Progenitor cell of endocrine pancreas (in vitro differentiated cells): ENCODE data around the gene EIF2B5. TPM values are rescaled to one million over a fixed set of nuclear protein-coding genes. Genes with fewer than 3 reads are reported as not detected.

Source experiments
- DNase-seq: peaks from one replicate; pipeline ENCODE4 v3.0.0; 2021; ENCODE audit warnings: low spot score; ENCODE audit not compliant: unreplicated experiment
- H3K27ac Mint-ChIP-seq: 2 replicates; pipeline ENCODE4 v1.8.0; 2021; ENCODE audit warnings: mild to moderate bottlenecking, moderate library complexity, mixed read lengths
- H3K27me3 Mint-ChIP-seq: 2 replicates; pipeline ENCODE4 v1.8.0; 2021; ENCODE audit warnings: mixed read lengths
- H3K36me3 Mint-ChIP-seq: 2 replicates; pipeline ENCODE4 v1.8.0; 2022; ENCODE audit warnings: mixed read lengths; ENCODE audit not compliant: insufficient read depth
- H3K4me1 Mint-ChIP-seq: 2 replicates; pipeline ENCODE4 v1.8.0; 2021; ENCODE audit warnings: low read depth, mixed read lengths
- H3K4me3 Mint-ChIP-seq: 2 replicates; pipeline ENCODE4 v1.8.0; 2021; ENCODE audit warnings: low read depth, mild to moderate bottlenecking, moderate library complexity, mixed read lengths
- H3K9me3 Mint-ChIP-seq: 2 replicates; pipeline ENCODE4 v1.8.0; 2021; ENCODE audit warnings: low read depth, mixed read lengths
- CTCF ChIP-seq: fragments of 200-600 bp; sonication (generic); IDR thresholded peaks from one replicate; pipeline ENCODE4 v1.5.0; 2021; ENCODE audit warnings: antibody characterized with exemption, mild to moderate bottlenecking; ENCODE audit not compliant: unreplicated experiment
- total RNA-seq: library from RNA; stranded (reverse); gene quantifications from 2 replicates; pipeline ENCODE4 v1.2.1, GENCODE V29; 2021

The EIF2B5 gene
- total RNA-seq, 1 donor from 2014 or later = 45.4 TPM

GRCh38 chr3:184164648-184165330 lies 29.6 kb downstream of the EIF2B5 start:
- H3K27me3 Mint-ChIP-seq = no peaks in the 10 kb centered on the region
- H3K9me3 Mint-ChIP-seq = no peaks in the 10 kb centered on the region
- H3K27ac Mint-ChIP-seq = no peak overlapping the region
- no peak overlapping the region for H3K4me3 Mint-ChIP-seq
- TF ChIP-seq CTCF = no peak
- H3K36me3 Mint-ChIP-seq = peaks cover 6% of the 10 kb centered on the region
- DNase-seq = no peak
- H3K4me1 Mint-ChIP-seq = peaks cover 13% of the 10 kb centered on the region

- no peak for TF ChIP-seq CTCF
- Mint-ChIP-seq H3K4me3 (no peak overlapping the region), H3K36me3 (peaks cover 6% of the 10 kb centered on the region), H3K4me1 (peaks cover 6% of the 10 kb centered on the region), H3K27ac (no peak overlapping the region), H3K27me3 (no peaks in the 10 kb centered on the region), H3K9me3 (no peaks in the 10 kb centered on the region)
- DNase-seq = no peak
Measured at GRCh38 chr3:184165543-184165942, 30.4 kb downstream of the EIF2B5 start.

GRCh38 chr3:184166671-184167070 lies 31.5 kb downstream of the EIF2B5 start:
- DNase-seq = no peak
- H3K27ac Mint-ChIP-seq = no peak overlapping the region
- peaks cover 14% of the 10 kb centered on the region for H3K36me3 Mint-ChIP-seq
- H3K27me3 Mint-ChIP-seq = no peaks in the 10 kb centered on the region
- no peak overlapping the region for H3K4me3 Mint-ChIP-seq
- H3K9me3 Mint-ChIP-seq = no peaks in the 10 kb centered on the region
- no peaks in the 10 kb centered on the region for H3K4me1 Mint-ChIP-seq
- no peak for TF ChIP-seq CTCF

- H3K4me1 Mint-ChIP-seq = no peaks in the 10 kb centered on the region
- H3K36me3 Mint-ChIP-seq = peaks cover 15% of the 10 kb centered on the region
- no peak for DNase-seq
Measured at GRCh38 chr3:184167786-184168185, 32.6 kb downstream of the EIF2B5 start.

GRCh38 chr3:184168363-184169120 lies 33.4 kb downstream of the EIF2B5 start:
- H3K4me1 Mint-ChIP-seq = no peaks in the 10 kb centered on the region
- no peak for DNase-seq
- no peaks in the 10 kb centered on the region for H3K9me3 Mint-ChIP-seq
- H3K27me3 Mint-ChIP-seq = no peaks in the 10 kb centered on the region
- no peak overlapping the region for H3K27ac Mint-ChIP-seq
- H3K36me3 Mint-ChIP-seq = peaks cover 15% of the 10 kb centered on the region
- TF ChIP-seq CTCF = no peak
- no peak overlapping the region for H3K4me3 Mint-ChIP-seq

More at GRCh38 chr3:184167786-184168185, 32.6 kb downstream of the EIF2B5 start:
- Mint-ChIP-seq H3K27me3 (no peaks in the 10 kb centered on the region), H3K4me3 (no peak overlapping the region), H3K27ac (no peak overlapping the region), H3K9me3 (no peaks in the 10 kb centered on the region)
- no peak for TF ChIP-seq CTCF
